Measurements from ENCODE around the gene AGPAT4.

GRCh38 chr6:161125591-161125990 lies 148.3 kb downstream of the AGPAT4 start:
- TF ChIP-seq REST (IDR thresholded peaks at IDR 0.05; ENCODE audit: low read depth) (no peak), SRF (IDR thresholded peaks at IDR 0.05; ENCODE audit: low read depth) (no peak), CTCF (IDR thresholded peaks at IDR 0.05 in 2 of 3, conservative IDR thresholded peaks at IDR 0.05 in 1 of 3; ENCODE audit: borderline replicate concordance in 1 of 3, insufficient read depth in 1 of 3, low read depth in 2 of 3, low read length in 2 of 3) (no peak), ZBTB33 (IDR thresholded peaks at IDR 0.05; ENCODE audit: extremely low read depth, insufficient replicate concordance, low read length) (no peak), EGR1 (IDR thresholded peaks at IDR 0.05; ENCODE audit: low read depth) (no peak)

Measured in HCT116 (cell line).